ENCODE results near the gene ELMO1.

DNA sequence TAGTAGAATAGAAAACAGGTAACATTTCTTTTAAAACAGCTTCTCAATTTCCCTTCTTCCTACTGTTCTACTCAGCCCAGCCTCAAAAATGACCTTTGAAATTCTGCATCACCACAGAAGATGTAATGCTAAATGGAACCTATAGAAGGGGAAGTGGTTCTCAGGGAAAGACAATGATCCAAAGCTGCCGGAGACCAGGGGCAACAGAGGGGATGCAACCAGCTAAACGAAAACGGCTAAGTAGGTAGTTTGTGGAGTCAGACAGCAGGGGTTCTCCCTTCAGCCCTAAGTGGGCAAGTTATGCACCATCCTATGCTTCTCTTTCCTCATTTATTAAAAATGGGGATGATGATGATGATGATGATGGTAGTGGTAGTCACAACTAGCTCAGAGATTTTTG, 214.3 kb downstream of the ELMO1 start:
- no peak for TF ChIP-seq POLR2A (IDR thresholded peaks at IDR 0.05)
- TF ChIP-seq, protein P1, sequence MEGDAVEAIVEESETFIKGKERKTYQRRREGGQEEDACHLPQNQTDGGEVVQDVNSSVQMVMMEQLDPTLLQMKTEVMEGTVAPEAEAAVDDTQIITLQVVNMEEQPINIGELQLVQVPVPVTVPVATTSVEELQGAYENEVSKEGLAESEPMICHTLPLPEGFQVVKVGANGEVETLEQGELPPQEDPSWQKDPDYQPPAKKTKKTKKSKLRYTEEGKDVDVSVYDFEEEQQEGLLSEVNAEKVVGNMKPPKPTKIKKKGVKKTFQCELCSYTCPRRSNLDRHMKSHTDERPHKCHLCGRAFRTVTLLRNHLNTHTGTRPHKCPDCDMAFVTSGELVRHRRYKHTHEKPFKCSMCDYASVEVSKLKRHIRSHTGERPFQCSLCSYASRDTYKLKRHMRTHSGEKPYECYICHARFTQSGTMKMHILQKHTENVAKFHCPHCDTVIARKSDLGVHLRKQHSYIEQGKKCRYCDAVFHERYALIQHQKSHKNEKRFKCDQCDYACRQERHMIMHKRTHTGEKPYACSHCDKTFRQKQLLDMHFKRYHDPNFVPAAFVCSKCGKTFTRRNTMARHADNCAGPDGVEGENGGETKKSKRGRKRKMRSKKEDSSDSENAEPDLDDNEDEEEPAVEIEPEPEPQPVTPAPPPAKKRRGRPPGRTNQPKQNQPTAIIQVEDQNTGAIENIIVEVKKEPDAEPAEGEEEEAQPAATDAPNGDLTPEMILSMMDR (IDR thresholded peaks at IDR 0.05): no peak

Measured in adrenal gland (tissue), 5 donors.